ENCODE results near the gene PHKB. TPM values are rescaled to one million over a fixed set of nuclear protein-coding genes. Genes with fewer than 3 reads are reported as not detected.

Gene PHKB
- total RNA-seq, 4 donors from 2014 or later = 38.8 to 94.2 (median 55.7) TPM

DNA sequence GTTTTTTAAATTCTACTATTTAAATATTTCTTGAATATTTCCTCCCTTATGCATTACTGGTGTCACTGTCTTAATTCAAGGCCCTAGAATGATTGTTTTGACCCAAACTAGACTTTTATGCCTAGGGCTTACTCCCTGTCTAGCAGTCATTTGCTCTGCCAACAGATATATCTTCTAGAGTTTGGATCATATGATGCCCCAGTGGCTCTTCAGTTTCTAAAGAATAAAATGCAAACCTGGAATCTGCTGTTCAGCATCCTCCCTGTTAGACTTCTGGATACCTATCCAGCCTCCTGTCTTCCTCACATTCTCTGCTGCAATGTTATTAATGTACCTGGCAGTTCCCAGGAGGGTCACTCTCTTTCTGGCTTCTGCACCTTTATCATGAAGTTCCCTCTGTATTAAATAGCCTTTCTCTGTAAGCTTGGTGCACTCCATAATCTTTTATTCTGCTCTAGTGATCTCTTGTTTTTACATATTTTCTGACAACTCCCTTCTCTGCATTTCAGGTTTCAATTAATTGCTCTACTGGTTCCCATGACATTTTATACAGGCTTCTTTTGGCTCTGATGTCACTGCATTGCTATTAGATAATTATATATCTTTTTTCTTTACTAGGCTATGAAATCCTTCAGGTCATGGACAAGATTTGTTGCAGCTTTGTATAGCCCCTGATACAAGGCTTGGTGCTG, 15.7 kb downstream of the PHKB start:
- H3K36me3 ChIP-seq = no peaks in the 10 kb centered on the region
- no peak overlapping the region for H3K4me3 ChIP-seq
- no peak overlapping the region for H3K27ac ChIP-seq
- no peak for ATAC-seq
- no peaks in the 10 kb centered on the region for H3K9me3 ChIP-seq
- no peaks in the 10 kb centered on the region for H3K27me3 ChIP-seq
- H3K4me1 ChIP-seq = peaks cover 0 to 33% (median 0%) of the 10 kb centered on the region in 3 donors
- no peak for TF ChIP-seq POLR2AphosphoS5 (IDR thresholded peaks at IDR 0.05)
- TF ChIP-seq EP300 (IDR thresholded peaks at IDR 0.05) = no peak
- TF ChIP-seq POLR2A (IDR thresholded peaks at IDR 0.05) = no peak
- no peak for TF ChIP-seq CTCF (IDR thresholded peaks at IDR 0.05)

GRCh38 chr16:47477679-47478078, 16.5 kb downstream of the PHKB start:
- TF ChIP-seq CTCF (IDR thresholded peaks at IDR 0.05) (no peak), POLR2A (IDR thresholded peaks at IDR 0.05) (no peak), EP300 (IDR thresholded peaks at IDR 0.05) (no peak), POLR2AphosphoS5 (IDR thresholded peaks at IDR 0.05) (no peak)
- 60 to 75% methylated on average over 1 of the region's 1 CpG for WGBS, 2 donors (ENCODE audit: low coverage in 1 of 2)
- H3K27ac ChIP-seq = no peak overlapping the region

GRCh38 chr16:47480410-47480809, 19.3 kb downstream of the PHKB start:
- TF ChIP-seq CTCF (IDR thresholded peaks at IDR 0.05) = no peak
- no peak for TF ChIP-seq POLR2A (IDR thresholded peaks at IDR 0.05)
- no peak for TF ChIP-seq EP300 (IDR thresholded peaks at IDR 0.05)
- no peak for TF ChIP-seq POLR2AphosphoS5 (IDR thresholded peaks at IDR 0.05)
- 96% methylated on average over 3 of the region's 3 CpGs for WGBS, 2 donors (ENCODE audit: low coverage in 1 of 2)
- H3K27ac ChIP-seq = no peak overlapping the region

More at GRCh38 chr16:47477679-47478078, 16.5 kb downstream of the PHKB start:
- Histone ChIP-seq H3K36me3 (no peaks in the 10 kb centered on the region), H3K9me3 (no peaks in the 10 kb centered on the region), H3K27me3 (no peaks in the 10 kb centered on the region), H3K4me3 (no peak overlapping the region), H3K4me1 (peaks cover 0 to 35% (median 0%) of the 10 kb centered on the region in 3 donors)
- ATAC-seq = no peak

GRCh38 chr16:47481698-47482374, 20.7 kb downstream of the PHKB start:
- Histone ChIP-seq H3K4me3 (no peak overlapping the region), H3K4me1 (peaks cover 0 to 27% (median 4%) of the 10 kb centered on the region in 3 donors), H3K9me3 (no peaks in the 10 kb centered on the region), H3K27me3 (no peaks in the 10 kb centered on the region), H3K27ac (no peak overlapping the region), H3K36me3 (no peaks in the 10 kb centered on the region)
- 61 to 69% methylated on average over 6 of the region's 6 CpGs for WGBS, 2 donors (ENCODE audit: low coverage in 1 of 2)
- no peak for ATAC-seq
- TF ChIP-seq EP300 (IDR thresholded peaks at IDR 0.05) (no peak), CTCF (IDR thresholded peaks at IDR 0.05) (no peak), POLR2A (IDR thresholded peaks at IDR 0.05) (no peak), POLR2AphosphoS5 (IDR thresholded peaks at IDR 0.05) (no peak)

More at GRCh38 chr16:47480410-47480809, 19.3 kb downstream of the PHKB start:
- Histone ChIP-seq H3K9me3 (no peaks in the 10 kb centered on the region), H3K27me3 (no peaks in the 10 kb centered on the region), H3K4me3 (no peak overlapping the region), H3K36me3 (no peaks in the 10 kb centered on the region), H3K4me1 (peaks cover 0 to 34% (median 4%) of the 10 kb centered on the region in 3 donors)
- ATAC-seq = no peak

All from gastroesophageal sphincter (tissue), 4 donors.